HG03095 (cell line): ENCODE results near the gene PRR36.
"Not testable (repeated sequence)": the region's sequence is repeated elsewhere in the genome, so short reads cannot be mapped to it uniquely, and the experiment has no call there.

Source experiments
- ATAC-seq: cut with Tn5 transposase; IDR thresholded peaks from one replicate; pipeline ENCODE4 v1.9.1; 2021; ENCODE audit warnings: moderate library complexity; ENCODE audit not compliant: unreplicated experiment

Gene PRR36

GRCh38 chr19:7899751-7900378 is 25.7 kb upstream of the PRR36 start:
- no peak for ATAC-seq

- no peak for ATAC-seq
Measured at GRCh38 chr19:7898967-7899366, 24.8 kb upstream of the PRR36 start.

- no peak for ATAC-seq
Measured at GRCh38 chr19:7897292-7897691, 23.1 kb upstream of the PRR36 start.

GRCh38 chr19:7895565-7895964 is 21.4 kb upstream of the PRR36 start:
- ATAC-seq, result no peak

GRCh38 chr19:7894612-7895309 is 20.6 kb upstream of the PRR36 start:
- ATAC-seq, result no peak

GRCh38 chr19:7893362-7894101 is 19.3 kb upstream of the PRR36 start:
- ATAC-seq, result not testable (repeated sequence)

- no peak for ATAC-seq
Measured at GRCh38 chr19:7888826-7889217, 14.6 kb upstream of the PRR36 start.

- no peak for ATAC-seq
Measured at GRCh38 chr19:7888145-7888825, 14.1 kb upstream of the PRR36 start, which contains the start of gene LRRC8E. Gene LRRC8E, plus strand, starts transcription at chr19:7888510. Its CDS starts 7,094 bp downstream, at chr19:7895604.

- ATAC-seq, result no peak
Measured at GRCh38 chr19:7887408-7888144, 13.4 kb upstream of the PRR36 start.

GRCh38 chr19:7885818-7886217 is 11.6 kb upstream of the PRR36 start:
- no peak for ATAC-seq

GRCh38 chr19:7883796-7884570 is 9.8 kb upstream of the PRR36 start:
- ATAC-seq, result no peak

- ATAC-seq, result no peak
Measured at GRCh38 chr19:7883105-7883504, 8.9 kb upstream of the PRR36 start.

- no peak for ATAC-seq
Measured at GRCh38 chr19:7881910-7882309, 7.7 kb upstream of the PRR36 start.

- no peak for ATAC-seq
Measured at GRCh38 chr19:7879836-7880235, 5.6 kb upstream of the PRR36 start.

- no peak for ATAC-seq
Measured at GRCh38 chr19:7879111-7879807, 5.1 kb upstream of the PRR36 start.

GRCh38 chr19:7877249-7877836 is 3.2 kb upstream of the PRR36 start:
- no peak for ATAC-seq

- ATAC-seq, result no peak
Measured at GRCh38 chr19:7874897-7875273, 695 bp upstream of the PRR36 start.

- no peak for ATAC-seq
Measured at GRCh38 chr19:7873304-7874075, 700 bp downstream of the PRR36 start.
